Stimulated activated CD8-positive, alpha-beta memory T cell treated with anti-CD3 and anti-CD28 coated beads, Interleukin-7, amount 100 ng/mL, for 48 hours (primary cell): Measurements from ENCODE around the gene SIGLEC9.

Source experiments
- DNase-seq, 2 donors: peaks; one replicate each; pipeline ENCODE4 v3.0.0-alpha.2; 2020; ENCODE audit warnings: low read depth in 1 of 2; ENCODE audit errors: extremely low read depth in 1 of 2

Gene SIGLEC9

GRCh38 chr19:51122112-51122981 is 2.4 kb upstream of the SIGLEC9 start:
- DNase-seq = no peak

- no peak for DNase-seq
Measured at GRCh38 chr19:51123381-51123800, 1.3 kb upstream of the SIGLEC9 start.

- DNase-seq = no peak
Measured at GRCh38 chr19:51123802-51124201, 904 bp upstream of the SIGLEC9 start.

- no peak for DNase-seq
Measured at GRCh38 chr19:51124216-51124615, 490 bp upstream of the SIGLEC9 start.

GRCh38 chr19:51125421-51126075 is 842 bp downstream of the SIGLEC9 start:
- no peak for DNase-seq

GRCh38 chr19:51127032-51127431 is 2.3 kb downstream of the SIGLEC9 start:
- DNase-seq = no peak

- peak in 1 of 2 donors; percentile 40 for DNase-seq
Measured at GRCh38 chr19:51127755-51128154, 3.0 kb downstream of the SIGLEC9 start.

GRCh38 chr19:51128227-51128626 is 3.5 kb downstream of the SIGLEC9 start:
- no peak for DNase-seq

GRCh38 chr19:51129716-51130115 is 5.0 kb downstream of the SIGLEC9 start:
- DNase-seq = no peak

- DNase-seq = peak in 1 of 2 donors; percentile 14
Measured at GRCh38 chr19:51131780-51132680, 7.3 kb downstream of the SIGLEC9 start.

- no peak for DNase-seq
Measured at GRCh38 chr19:51135004-51135403, 10.3 kb downstream of the SIGLEC9 start.

- no peak for DNase-seq
Measured at GRCh38 chr19:51135986-51136762, 11.5 kb downstream of the SIGLEC9 start.

- no peak for DNase-seq
Measured at GRCh38 chr19:51136851-51137551, 12.3 kb downstream of the SIGLEC9 start.

GRCh38 chr19:51137792-51138425 is 13.2 kb downstream of the SIGLEC9 start:
- no peak for DNase-seq

- DNase-seq = no peak
Measured at GRCh38 chr19:51138549-51138979, 13.9 kb downstream of the SIGLEC9 start.

GRCh38 chr19:51139299-51140014 is 14.8 kb downstream of the SIGLEC9 start:
- no peak for DNase-seq

GRCh38 chr19:51140441-51140840 is 15.7 kb downstream of the SIGLEC9 start:
- DNase-seq = no peak

GRCh38 chr19:51141181-51141580 is 16.5 kb downstream of the SIGLEC9 start:
- no peak for DNase-seq

- no peak for DNase-seq
Measured at GRCh38 chr19:51142119-51142518, 17.4 kb downstream of the SIGLEC9 start, which contains the start of gene SIGLEC7. Gene SIGLEC7, plus strand, starts transcription at chr19:51142301. Its CDS starts 69 bp downstream, at chr19:51142370.
